Left lung (tissue), 10 donors: ENCODE data around the gene CD300LB. TPM values are rescaled to one million over a fixed set of nuclear protein-coding genes. Genes with fewer than 3 reads are reported as not detected.

Experiments
- ATAC-seq: fragments of 200-7000 bp; cut with Tn5 transposase; one replicate; pipeline ENCODE4 v1.9.1; 2020; ENCODE audit warnings: moderate library complexity
- DNase-seq, 4 donors: peaks; one replicate each; pipeline ENCODE4 v3.0.0-alpha.2; 2013 to 2020
- H3K27ac ChIP-seq, 2 donors: fragments of 200-600 bp; sonication (generic) in 1 of 2; one replicate each; pipeline versions ENCODE4 v1.5.0 to v1.8.0; 2020 to 2021
- H3K27me3 ChIP-seq, 2 donors: fragments of 200-600 bp; sonication (generic) in 1 of 2; one replicate each; pipeline versions ENCODE4 v1.5.0 to v1.8.0; 2020 to 2021
- H3K36me3 ChIP-seq, 2 donors: fragments of 200-600 bp; sonication (generic) in 1 of 2; one replicate each; pipeline versions ENCODE4 v1.5.0 to v1.8.0; 2020 to 2021
- H3K4me1 ChIP-seq, 2 donors: fragments of 200-600 bp; one replicate each; pipeline ENCODE4 v1.8.0; 2021
- H3K4me3 ChIP-seq, 2 donors: fragments of 200-600 bp; sonication (generic) in 1 of 2; one replicate each; pipeline versions ENCODE4 v1.5.0 to v1.8.0; 2020 to 2021; ENCODE audit warnings: mild to moderate bottlenecking in 1 of 2
- H3K9me3 ChIP-seq, 2 donors: fragments of 200-600 bp; sonication (generic) in 1 of 2; one replicate each; pipeline versions ENCODE4 v1.5.0 to v1.8.0; 2020 to 2021
- intact Hi-C, 2 donors: fragments of 100-400 bp; cut with DNase I; formaldehyde crosslinking; loops; one replicate each; pipeline versions ENCODE4 v1.11.2 to v1.14.2; 2022
- polyA plus RNA-seq, 6 donors: library from polyadenylated mRNA; unstranded; fragments of 120-200 nt; gene quantifications; one replicate each; pipeline ENCODE4 v1.2.1, GENCODE V29; 2013; ENCODE audit not compliant: insufficient read length in 6 of 6
- total RNA-seq, 2 donors: library from RNA; stranded (reverse); fragmentation: NEBNext Ultra II Directional; extraction: Animal tissue kit (Norgen Biotek cat#: 25700); gene quantifications; one replicate each; pipeline ENCODE4 v1.2.1, GENCODE V29; 2021
- TF ChIP-seq, protein P1 (sequence below), 2 donors: fragments of 200-600 bp; sonication (generic) in 1 of 2; IDR thresholded peaks; one replicate each; pipeline versions ENCODE4 v1.5.0 to v1.8.0; 2021; ENCODE audit warnings: antibody characterized with exemption in 2 of 2
- donor health status: DM: no; HTN: yes; CAD: no.
- donor health status: DM: no; HTN: no; CAD: no.

Gene CD300LB
- total and polyA plus RNA-seq, 8 donors = 0.13 to 1.6 (median 0.29) TPM

DNA sequence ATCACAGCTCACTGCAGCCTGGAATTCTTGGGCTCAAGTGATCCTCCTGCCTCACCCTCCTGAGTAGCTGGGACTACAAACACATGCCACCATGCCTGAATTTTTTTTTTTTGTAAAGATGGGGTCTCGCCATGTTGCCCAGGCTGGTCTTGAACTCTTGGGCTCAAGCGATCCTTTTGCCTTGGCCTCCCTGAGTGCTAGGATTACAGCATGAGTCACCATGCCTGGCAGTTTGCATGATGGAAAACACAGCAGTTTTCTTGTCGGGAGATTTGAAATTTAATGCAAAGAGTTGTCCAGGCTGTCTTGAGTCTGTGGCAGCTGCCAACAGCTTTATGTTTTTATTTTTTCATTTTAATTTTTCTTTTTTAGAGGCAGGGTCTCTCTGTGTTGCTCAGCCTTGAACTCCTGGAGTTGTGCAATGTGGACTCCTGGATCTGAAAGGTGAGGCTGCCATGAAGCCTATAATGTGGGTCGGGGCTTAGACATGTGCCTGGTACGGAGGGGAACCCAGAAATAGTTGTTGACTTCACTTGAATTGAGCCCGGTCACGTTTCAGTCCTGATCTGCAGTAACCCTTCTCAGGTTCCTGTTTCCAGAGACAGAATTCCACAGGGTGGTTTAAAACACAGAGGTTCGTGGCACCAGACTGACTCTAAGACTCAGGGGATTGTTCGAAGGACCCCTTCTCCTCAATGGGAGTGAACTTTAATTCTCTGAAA lies 46.1 kb downstream of the CD300LB start:
- TF ChIP-seq, protein P1, sequence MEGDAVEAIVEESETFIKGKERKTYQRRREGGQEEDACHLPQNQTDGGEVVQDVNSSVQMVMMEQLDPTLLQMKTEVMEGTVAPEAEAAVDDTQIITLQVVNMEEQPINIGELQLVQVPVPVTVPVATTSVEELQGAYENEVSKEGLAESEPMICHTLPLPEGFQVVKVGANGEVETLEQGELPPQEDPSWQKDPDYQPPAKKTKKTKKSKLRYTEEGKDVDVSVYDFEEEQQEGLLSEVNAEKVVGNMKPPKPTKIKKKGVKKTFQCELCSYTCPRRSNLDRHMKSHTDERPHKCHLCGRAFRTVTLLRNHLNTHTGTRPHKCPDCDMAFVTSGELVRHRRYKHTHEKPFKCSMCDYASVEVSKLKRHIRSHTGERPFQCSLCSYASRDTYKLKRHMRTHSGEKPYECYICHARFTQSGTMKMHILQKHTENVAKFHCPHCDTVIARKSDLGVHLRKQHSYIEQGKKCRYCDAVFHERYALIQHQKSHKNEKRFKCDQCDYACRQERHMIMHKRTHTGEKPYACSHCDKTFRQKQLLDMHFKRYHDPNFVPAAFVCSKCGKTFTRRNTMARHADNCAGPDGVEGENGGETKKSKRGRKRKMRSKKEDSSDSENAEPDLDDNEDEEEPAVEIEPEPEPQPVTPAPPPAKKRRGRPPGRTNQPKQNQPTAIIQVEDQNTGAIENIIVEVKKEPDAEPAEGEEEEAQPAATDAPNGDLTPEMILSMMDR (IDR thresholded peaks at IDR 0.05) = no peak
- no peak overlapping the region for H3K4me3 ChIP-seq
- H3K4me1 ChIP-seq = no peaks in the 10 kb centered on the region
- no peaks in the 10 kb centered on the region for H3K9me3 ChIP-seq
- intact Hi-C loops = no loop called here
- H3K27me3 ChIP-seq = peaks cover 0 to 14% of the 10 kb centered on the region in 2 donors
- DNase-seq (no peak), ATAC-seq (no peak)
- H3K27ac ChIP-seq = no peak overlapping the region
- peaks cover 0 to 60% of the 10 kb centered on the region in 2 donors for H3K36me3 ChIP-seq

DNA sequence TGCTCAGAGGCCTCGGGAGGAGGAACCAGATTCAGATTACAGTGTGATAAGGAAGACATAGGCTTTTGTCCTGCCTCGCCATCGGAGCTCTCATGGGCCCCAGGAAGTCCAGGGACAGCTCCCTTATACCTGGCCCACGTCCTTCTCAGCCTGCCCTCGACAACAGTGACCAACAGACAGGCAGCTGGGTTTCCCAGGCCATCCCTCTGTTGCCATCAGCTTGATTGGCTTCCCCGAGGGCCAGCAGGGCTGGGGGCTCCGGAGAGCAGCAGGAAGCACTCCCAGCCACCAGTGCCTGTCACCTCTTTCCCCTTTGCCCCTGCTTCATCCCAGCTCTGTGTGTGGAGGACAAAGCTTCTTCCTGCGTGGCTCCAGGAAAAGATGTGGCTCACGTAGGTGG lies 47.2 kb downstream of the CD300LB start:
- H3K27ac ChIP-seq = no peak overlapping the region
- H3K4me3 ChIP-seq = no peak overlapping the region
- H3K9me3 ChIP-seq = no peaks in the 10 kb centered on the region
- H3K27me3 ChIP-seq = peaks cover 0 to 14% of the 10 kb centered on the region in 2 donors
- ATAC-seq (no peak), DNase-seq (no peak)
- H3K36me3 ChIP-seq = peaks cover 0 to 63% of the 10 kb centered on the region in 2 donors
- TF ChIP-seq, protein P1 (IDR thresholded peaks at IDR 0.05) = no peak
- H3K4me1 ChIP-seq = peaks cover 0 to 6% of the 10 kb centered on the region in 2 donors
- intact Hi-C loops = no loop called here

DNA sequence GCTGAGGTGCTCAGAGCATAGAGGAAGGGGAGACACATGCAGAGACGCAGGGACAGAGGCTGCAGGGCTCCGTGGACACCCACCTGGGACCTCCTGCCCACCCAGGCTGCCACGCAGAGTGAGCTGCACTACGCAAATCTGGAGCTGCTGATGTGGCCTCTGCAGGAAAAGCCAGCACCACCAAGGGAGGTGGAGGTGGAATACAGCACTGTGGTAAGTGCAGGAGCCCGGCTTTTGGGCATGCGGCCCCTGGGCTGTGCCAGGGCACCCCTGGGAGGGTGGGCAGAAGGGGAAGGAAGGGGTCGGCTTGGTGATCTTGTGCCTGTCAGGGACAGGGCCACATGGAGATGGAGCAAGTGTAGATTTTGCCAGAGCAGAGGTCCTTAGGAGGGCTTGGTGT lies 49.7 kb downstream of the CD300LB start:
- TF ChIP-seq, protein P1 (IDR thresholded peaks at IDR 0.05) = no peak
- DNase-seq = peak in 1 of 4 donors; percentile 47
- Histone ChIP-seq H3K27me3 (peaks cover 0 to 14% of the 10 kb centered on the region in 2 donors), H3K9me3 (no peaks in the 10 kb centered on the region), H3K4me1 (peaks cover 0 to 31% of the 10 kb centered on the region in 2 donors), H3K27ac (no peak overlapping the region), H3K36me3 (peaks cover 0 to 63% of the 10 kb centered on the region in 2 donors), H3K4me3 (no peak overlapping the region)
- ATAC-seq = no peak
- intact Hi-C loops = no loop called here

DNA sequence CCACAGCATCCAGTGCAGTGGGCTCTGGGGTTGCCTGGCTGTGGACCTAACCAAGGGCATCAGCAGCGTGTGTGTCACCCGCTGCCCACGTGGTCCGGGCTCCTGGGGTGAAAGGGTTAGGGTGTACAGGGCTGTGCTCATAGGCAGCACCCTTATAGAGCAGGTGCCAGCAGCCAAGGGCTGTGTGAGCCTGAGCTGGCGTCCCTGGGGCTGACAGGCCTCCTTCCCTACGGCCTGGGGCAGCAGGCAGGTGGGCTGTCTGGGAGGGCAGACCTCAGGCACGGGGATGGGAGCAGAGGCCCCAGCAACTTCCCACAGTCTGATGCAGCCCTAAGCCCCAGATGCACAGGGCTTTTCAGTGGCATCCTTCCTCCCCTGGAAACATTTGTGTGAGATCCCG lies 51.0 kb downstream of the CD300LB start:
- H3K36me3 ChIP-seq = peaks cover 0 to 62% of the 10 kb centered on the region in 2 donors
- DNase-seq (peak in 1 of 4 donors; percentile 27), ATAC-seq (no peak)
- intact Hi-C loops = no loop called here
- H3K27me3 ChIP-seq = peaks cover 0 to 10% of the 10 kb centered on the region in 2 donors
- TF ChIP-seq, protein P1 (IDR thresholded peaks at IDR 0.05) = no peak
- no peak overlapping the region for H3K4me3 ChIP-seq
- H3K9me3 ChIP-seq = peaks cover 0 to 9% of the 10 kb centered on the region in 2 donors
- H3K4me1 ChIP-seq = peaks cover 0 to 35% of the 10 kb centered on the region in 2 donors
- no peak overlapping the region for H3K27ac ChIP-seq

DNA sequence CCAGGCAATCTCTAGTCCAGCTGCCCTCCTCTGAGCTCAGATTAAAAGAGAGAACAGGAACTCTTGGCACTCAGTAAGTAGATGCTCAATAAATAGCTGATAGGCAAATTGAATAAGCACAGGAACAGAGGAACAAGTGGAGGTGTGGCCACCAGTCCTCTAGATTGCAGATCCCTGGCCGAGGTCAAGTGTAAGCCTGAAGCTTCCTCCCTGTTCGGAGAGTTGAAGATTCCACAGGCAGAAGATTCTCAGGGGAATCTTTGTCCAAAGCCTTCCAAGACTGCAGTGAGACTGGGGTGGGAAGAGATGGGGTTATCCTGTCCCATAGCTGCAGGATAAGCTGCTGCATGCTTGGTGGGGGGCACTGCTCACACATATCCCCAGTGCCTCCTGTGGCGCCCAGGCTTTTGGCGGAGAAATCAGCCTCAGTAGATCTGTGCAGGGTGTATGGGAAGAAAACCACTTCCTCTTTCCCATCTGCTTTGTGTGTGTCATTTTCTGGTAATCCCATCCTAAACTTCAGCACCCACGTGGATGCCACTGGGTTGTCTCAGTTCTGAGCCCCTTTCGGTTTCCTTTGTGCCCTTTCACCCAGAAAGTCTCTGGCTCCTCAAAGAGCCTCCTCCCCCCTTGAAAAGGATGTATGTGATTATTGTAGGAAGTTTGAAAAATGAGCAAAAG lies 52.7 kb downstream of the CD300LB start:
- Histone ChIP-seq H3K36me3 (peaks cover 0 to 62% of the 10 kb centered on the region in 2 donors), H3K9me3 (peaks cover 0 to 9% of the 10 kb centered on the region in 2 donors), H3K4me1 (peaks cover 0 to 35% of the 10 kb centered on the region in 2 donors), H3K4me3 (no peak overlapping the region), H3K27me3 (peaks cover 0 to 21% of the 10 kb centered on the region in 2 donors), H3K27ac (peak overlapping the region; percentile 36 to 81)
- DNase-seq (peak in 1 of 4 donors; percentile 71), ATAC-seq (peak; percentile 85)
- intact Hi-C loops = no loop called here
- TF ChIP-seq, protein P1 (IDR thresholded peaks at IDR 0.05) = no peak
